Esophagus squamous epithelium (tissue), 5 donors: ENCODE data around the gene MMP24. TPM values are rescaled to one million over a fixed set of nuclear protein-coding genes. Genes with fewer than 3 reads are reported as not detected.

Source experiments
- DNase-seq: peaks from one replicate; lab custom pipeline; 2025; lab: John Stamatoyannopoulos, UW
- H3K27ac ChIP-seq, 4 donors: fragments of 200-600 bp; sonication (generic); one replicate each; pipeline ENCODE4 v1.5.1; 2016 to 2019; ENCODE audit warnings: mild to moderate bottlenecking in 1 of 4
- H3K27me3 ChIP-seq, 4 donors: fragments of 200-600 bp; sonication (generic); 1 replicate in 3 of 4; 2 replicates in 1 of 4; pipeline versions ENCODE4 v1.5.1 to v1.6.0; 2017 to 2021; ENCODE audit warnings: antibody characterized with exemption in 1 of 4
- H3K36me3 ChIP-seq, 3 donors: fragments of 200-600 bp; sonication (generic); one replicate each; pipeline ENCODE4 v1.5.1; 2016 to 2019
- H3K4me1 ChIP-seq, 3 donors: fragments of 200-600 bp; sonication (generic); one replicate each; pipeline ENCODE4 v1.5.1; 2017 to 2019
- H3K4me3 ChIP-seq, 4 donors: fragments of 200-600 bp; sonication (generic); 1 replicate in 3 of 4; 2 replicates in 1 of 4; pipeline ENCODE4 v1.5.1; 2016 to 2019; ENCODE audit warnings: mild to moderate bottlenecking in 2 of 4, moderate library complexity in 1 of 4
- H3K9me3 ChIP-seq, 3 donors: fragments of 200-600 bp; sonication (generic); one replicate each; pipeline ENCODE4 v1.5.1; 2016 to 2019
- POLR2A ChIP-seq, 4 donors: fragments of 450-650 bp; IDR thresholded peaks; one replicate each; pipeline ENCODE4 v1.6.1; 2017; ENCODE audit warnings: antibody characterized with exemption in 4 of 4, mild to moderate bottlenecking in 4 of 4, moderate library complexity in 3 of 4
- WGBS, 2 donors: methylation state at CpG; one replicate each; pipeline ENCODE4 v1.1.5; 2018; 5-methylcytosine and 5-hydroxymethylcytosine counted together
- intact Hi-C: fragments of 100-400 bp; cut with DNase I; formaldehyde crosslinking; loops from one replicate; pipeline ENCODE4 v1.15.0; 2022
- total RNA-seq, 4 donors: library from RNA; depleted of rRNA; stranded (reverse); fragments of >200 nt; gene quantifications; one replicate each; pipeline ENCODE4 v1.1.0, GENCODE V29; 2016
- TF ChIP-seq, protein P1 (sequence below), 6 experiments: fragments of 450-650 bp in 4 of 6; fragments of 200-600 bp in 2 of 6; sonication (generic) in 2 of 6; IDR thresholded peaks; one replicate each; pipeline ENCODE4 v1.5.1; 2016 to 2019; ENCODE audit warnings: antibody characterized with exemption in 6 of 6, mild to moderate bottlenecking in 4 of 6, moderate library complexity in 4 of 6
- donor health status: DM: yes; HTN: yes; CAD: no.

The MMP24 gene
- total RNA-seq, 4 donors from 2014 or later, result 0.06 to 0.38 (median 0.08) TPM; not detected in 1

DNA sequence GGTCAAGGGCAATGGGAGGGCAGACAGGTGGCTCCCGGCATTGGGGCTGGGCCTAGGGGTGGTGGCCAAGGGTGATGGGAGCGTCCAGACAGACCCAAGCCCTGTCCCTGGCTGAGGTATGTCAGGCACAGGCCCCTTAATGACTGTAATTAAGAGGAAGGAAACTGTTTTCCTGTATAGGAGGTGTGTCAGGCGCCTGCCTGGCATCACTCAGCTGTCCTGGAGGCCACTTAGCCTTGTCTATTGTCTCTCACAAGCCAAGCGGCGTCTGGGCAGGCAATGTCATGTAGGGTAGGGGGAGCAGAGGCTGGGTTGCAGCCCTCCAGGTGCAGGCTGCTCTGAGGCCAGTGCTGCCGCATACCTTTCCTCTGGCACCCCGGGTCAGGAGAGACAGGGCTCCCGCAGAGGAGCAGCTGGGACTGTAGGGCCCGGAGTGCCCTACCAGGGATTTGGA lies 69.6 kb downstream of the MMP24 start:
- H3K4me1 ChIP-seq, result peaks cover 5 to 57% (median 13%) of the 10 kb centered on the region in 3 donors
- no peak for DNase-seq
- 65 to 70% methylated on average over 5 to 7 of the region's 9 CpGs for WGBS, 2 donors
- peaks cover 0 to 29% (median 0%) of the 10 kb centered on the region in 4 donors for H3K27me3 ChIP-seq
- no peak overlapping the region for H3K4me3 ChIP-seq
- H3K36me3 ChIP-seq, result no peaks in the 10 kb centered on the region
- no peaks in the 10 kb centered on the region for H3K9me3 ChIP-seq
- TF ChIP-seq, protein P1, sequence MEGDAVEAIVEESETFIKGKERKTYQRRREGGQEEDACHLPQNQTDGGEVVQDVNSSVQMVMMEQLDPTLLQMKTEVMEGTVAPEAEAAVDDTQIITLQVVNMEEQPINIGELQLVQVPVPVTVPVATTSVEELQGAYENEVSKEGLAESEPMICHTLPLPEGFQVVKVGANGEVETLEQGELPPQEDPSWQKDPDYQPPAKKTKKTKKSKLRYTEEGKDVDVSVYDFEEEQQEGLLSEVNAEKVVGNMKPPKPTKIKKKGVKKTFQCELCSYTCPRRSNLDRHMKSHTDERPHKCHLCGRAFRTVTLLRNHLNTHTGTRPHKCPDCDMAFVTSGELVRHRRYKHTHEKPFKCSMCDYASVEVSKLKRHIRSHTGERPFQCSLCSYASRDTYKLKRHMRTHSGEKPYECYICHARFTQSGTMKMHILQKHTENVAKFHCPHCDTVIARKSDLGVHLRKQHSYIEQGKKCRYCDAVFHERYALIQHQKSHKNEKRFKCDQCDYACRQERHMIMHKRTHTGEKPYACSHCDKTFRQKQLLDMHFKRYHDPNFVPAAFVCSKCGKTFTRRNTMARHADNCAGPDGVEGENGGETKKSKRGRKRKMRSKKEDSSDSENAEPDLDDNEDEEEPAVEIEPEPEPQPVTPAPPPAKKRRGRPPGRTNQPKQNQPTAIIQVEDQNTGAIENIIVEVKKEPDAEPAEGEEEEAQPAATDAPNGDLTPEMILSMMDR (IDR thresholded peaks at IDR 0.05), result no peak
- no peak for TF ChIP-seq POLR2A (IDR thresholded peaks at IDR 0.05)
- intact Hi-C loops, result no loop called here
- H3K27ac ChIP-seq, result peak overlapping the region in 1 of 4 donors; percentile 16

DNA sequence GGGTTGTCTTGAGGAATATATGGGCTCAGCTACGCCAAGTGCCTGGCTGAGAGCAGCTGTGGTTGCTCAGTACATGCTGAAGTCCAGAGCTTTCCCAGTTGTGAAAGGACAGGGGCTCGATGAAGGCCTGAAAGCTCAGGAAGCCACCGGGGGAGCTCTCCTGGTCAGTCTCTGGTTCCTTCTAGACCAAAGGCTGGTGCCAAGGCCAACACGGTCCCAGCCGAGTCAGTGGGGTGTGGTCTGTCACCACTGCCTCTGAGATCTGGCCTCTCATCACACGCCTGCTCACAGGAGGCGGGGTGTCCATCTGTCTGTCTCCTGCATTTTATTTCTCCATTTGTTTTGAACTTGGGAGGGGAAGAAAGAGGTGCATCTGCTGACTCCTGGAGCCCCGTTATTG lies 70.7 kb downstream of the MMP24 start:
- peak overlapping the region in 1 of 4 donors; percentile 19 for H3K27ac ChIP-seq
- H3K4me3 ChIP-seq, result no peak overlapping the region
- DNase-seq, result no peak
- 54 to 68% methylated on average over 4 to 8 of the region's 8 CpGs for WGBS, 2 donors
- peaks cover 5 to 51% (median 13%) of the 10 kb centered on the region in 3 donors for H3K4me1 ChIP-seq
- TF ChIP-seq, protein P1 (IDR thresholded peaks at IDR 0.05), result no peak
- TF ChIP-seq POLR2A (IDR thresholded peaks at IDR 0.05), result no peak
- intact Hi-C loops, result no loop called here
- no peaks in the 10 kb centered on the region for H3K9me3 ChIP-seq
- H3K36me3 ChIP-seq, result no peaks in the 10 kb centered on the region
- peaks cover 0 to 25% (median 0%) of the 10 kb centered on the region in 4 donors for H3K27me3 ChIP-seq

DNA sequence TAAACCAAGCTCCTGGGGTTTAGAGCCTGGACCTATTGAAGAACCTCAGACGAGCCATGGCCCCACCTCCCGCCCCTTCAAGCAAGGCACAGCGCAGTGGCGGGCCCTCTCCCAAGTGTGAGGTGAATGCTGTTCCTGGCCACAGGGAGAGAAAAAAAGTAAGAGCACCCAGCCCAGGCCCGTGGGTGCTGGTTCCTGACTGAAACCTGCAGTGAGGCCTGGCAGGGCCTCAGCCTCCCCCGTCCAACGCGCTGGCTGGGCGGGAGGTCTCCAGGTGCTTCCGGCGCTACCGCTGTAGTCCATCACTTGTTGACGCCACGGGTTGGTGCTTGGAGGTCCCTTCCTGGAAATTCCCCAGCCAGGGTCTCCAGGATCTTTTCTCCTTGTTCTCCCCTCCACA lies 71.2 kb downstream of the MMP24 start:
- no peak for DNase-seq
- H3K36me3 ChIP-seq, result no peaks in the 10 kb centered on the region
- TF ChIP-seq, protein P1 (IDR thresholded peaks at IDR 0.05), result no peak
- TF ChIP-seq POLR2A (IDR thresholded peaks at IDR 0.05), result no peak
- peaks cover 2 to 50% (median 13%) of the 10 kb centered on the region in 3 donors for H3K4me1 ChIP-seq
- WGBS, 2 donors, result 78 to 88% methylated on average over 5 of the region's 14 CpGs
- intact Hi-C loops, result no loop called here
- peak overlapping the region in 1 of 4 donors; percentile 19 for H3K27ac ChIP-seq
- H3K9me3 ChIP-seq, result no peaks in the 10 kb centered on the region
- H3K27me3 ChIP-seq, result peaks cover 0 to 20% (median 0%) of the 10 kb centered on the region in 4 donors
- H3K4me3 ChIP-seq, result no peak overlapping the region

DNA sequence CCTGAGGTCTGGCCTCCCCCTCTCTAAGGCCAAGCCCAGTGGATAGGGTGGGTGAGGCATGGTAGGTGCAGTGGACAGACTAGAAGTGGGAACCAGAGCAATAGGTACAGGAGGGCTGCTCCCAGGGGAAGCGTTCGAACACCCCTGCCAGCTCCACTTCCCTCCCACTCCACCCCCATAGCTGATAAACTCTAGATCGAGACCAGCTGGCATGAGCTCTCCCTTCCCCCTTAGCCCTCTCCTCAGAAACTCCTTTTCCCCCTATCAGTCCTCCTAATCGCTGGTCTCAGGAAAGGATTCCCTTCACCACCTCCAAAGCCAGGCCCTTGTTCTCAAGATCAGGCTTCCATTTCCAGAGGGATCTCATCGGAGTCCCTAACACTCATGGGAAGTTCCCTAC lies 71.8 kb downstream of the MMP24 start:
- H3K27ac ChIP-seq, result no peak overlapping the region
- WGBS, 2 donors, result 60 to 74% methylated on average over 5 of the region's 5 CpGs
- no peaks in the 10 kb centered on the region for H3K9me3 ChIP-seq
- H3K27me3 ChIP-seq, result peaks cover 0 to 15% (median 0%) of the 10 kb centered on the region in 4 donors
- DNase-seq, result no peak
- H3K4me3 ChIP-seq, result no peak overlapping the region
- intact Hi-C loops, result no loop called here
- TF ChIP-seq, protein P1 (IDR thresholded peaks at IDR 0.05), result no peak
- no peak for TF ChIP-seq POLR2A (IDR thresholded peaks at IDR 0.05)
- no peaks in the 10 kb centered on the region for H3K36me3 ChIP-seq
- peaks cover 0 to 46% (median 13%) of the 10 kb centered on the region in 3 donors for H3K4me1 ChIP-seq

DNA sequence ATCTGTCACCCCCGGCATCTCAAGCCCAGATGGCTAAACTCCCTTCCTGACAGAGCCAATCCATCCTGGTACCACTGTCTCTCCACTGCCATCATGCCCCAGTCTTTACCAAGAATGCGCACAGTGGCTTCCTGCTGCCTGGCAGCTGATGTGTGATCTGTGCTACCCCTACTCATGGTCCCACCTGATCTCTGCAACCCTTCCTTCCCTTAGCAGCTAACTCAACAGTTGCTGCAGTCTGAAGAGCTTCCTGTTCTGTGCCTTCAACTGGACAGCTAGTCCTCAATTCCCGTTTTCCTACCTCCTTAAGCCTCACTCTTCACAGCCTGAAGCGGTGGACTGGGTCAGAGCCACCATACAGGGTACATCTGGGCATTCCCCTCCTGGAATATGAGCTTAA lies 73.3 kb downstream of the MMP24 start:
- DNase-seq, result no peak
- intact Hi-C loops, result loop anchor here (5.0 kb wide), 1 partner anchor 138 kb away; the partner anchor contains the start of gene GDF5
- 78 to 88% methylated on average over 4 of the region's 4 CpGs for WGBS, 2 donors
- Histone ChIP-seq H3K4me3 (no peak overlapping the region), H3K36me3 (no peaks in the 10 kb centered on the region), H3K27me3 (peaks cover 0 to 3% (median 0%) of the 10 kb centered on the region in 4 donors), H3K27ac (no peak overlapping the region), H3K9me3 (no peaks in the 10 kb centered on the region), H3K4me1 (peaks cover 9 to 60% (median 26%) of the 10 kb centered on the region in 3 donors)
- TF ChIP-seq, protein P1 (IDR thresholded peaks at IDR 0.05), result no peak
- no peak for TF ChIP-seq POLR2A (IDR thresholded peaks at IDR 0.05)
